Neural progenitor cell (in vitro differentiated cells): Measurements from ENCODE around the gene OR2T1.
"Not testable (repeated sequence)": the region's sequence is repeated elsewhere in the genome, so short reads cannot be mapped to it uniquely, and the experiment has no call there.

Experiments
- CTCF ChIP-seq: fragments of 200-600 bp; sonication (generic); IDR thresholded peaks from 2 replicates; pipeline ENCODE4 v1.5.1; 2017; ENCODE audit warnings: antibody characterized with exemption, mild to moderate bottlenecking
- EZH2phosphoT487 ChIP-seq: fragments of 200-600 bp; sonication (generic); IDR thresholded peaks from 2 replicates; pipeline ENCODE4 v1.6.1; 2017; ENCODE audit warnings: antibody characterized with exemption

DNA sequence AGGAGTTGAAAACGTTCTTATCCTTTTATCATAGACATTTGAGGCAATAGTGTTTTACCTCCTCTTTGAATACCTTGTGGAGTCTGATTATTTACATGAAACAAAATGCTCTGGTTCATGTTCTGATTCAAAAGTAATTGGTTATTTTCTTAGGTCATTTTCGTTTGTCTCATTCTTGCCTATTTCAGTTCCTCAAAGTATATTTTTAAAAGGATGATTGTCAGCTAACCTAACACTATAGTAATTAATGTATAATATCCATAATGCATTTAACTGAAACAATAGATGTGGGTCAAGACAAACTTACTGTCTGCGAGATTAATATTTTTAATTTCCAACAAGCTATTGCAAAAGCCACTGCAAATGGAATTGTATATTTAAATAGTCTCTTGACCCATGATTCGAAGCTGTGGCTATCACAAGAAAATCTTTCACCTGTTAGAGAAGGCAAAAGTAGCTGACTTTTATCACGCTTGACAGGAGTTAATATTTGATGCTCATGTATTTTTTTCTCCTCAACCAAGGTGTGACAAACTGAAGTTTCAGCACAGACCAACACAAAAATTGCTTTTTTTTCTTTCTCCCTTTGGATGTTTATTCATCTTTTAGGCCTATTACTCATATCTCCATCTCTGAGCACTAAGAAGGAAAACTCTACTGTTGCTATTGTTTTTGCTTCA, 47.8 kb downstream of the OR2T1 start:
- not testable (repeated sequence) for TF ChIP-seq EZH2phosphoT487, CTCF
